ENCODE data around the gene ZNRF2. TPM values are rescaled to one million over a fixed set of nuclear protein-coding genes. Genes with fewer than 3 reads are reported as not detected.

ZNRF2 gene
- total and polyA plus RNA-seq, 2 of the 13 experiments (the other 11 are each of a cell fraction or from before 2014, with no cell fraction given): 3.5 to 7.7 TPM

GRCh38 chr7:30378275-30378674 is 93.9 kb downstream of the ZNRF2 start:
- Histone ChIP-seq H3K4me1 (ENCODE audit: insufficient read depth, low read length) (peaks cover 16% of the 10 kb centered on the region), H2AFZ (ENCODE audit: low read length) (no peak overlapping the region), H3K4me3 (replicated peaks in 1 of 3; ENCODE audit: insufficient read depth in 1 of 3, low read depth in 2 of 3, low read length in 3 of 3) (no peak overlapping the region), H3K27ac (ENCODE audit: extremely low read length, insufficient read depth, low read length) (no peak overlapping the region), H4K20me1 (ENCODE audit: insufficient read depth, low read length) (no peaks in the 10 kb centered on the region), H3K4me2 (ENCODE audit: low read depth, low read length) (no peak overlapping the region), H3K36me3 (replicated peaks in 1 of 2; ENCODE audit: control insufficient read depth in 1 of 2, insufficient read depth in 2 of 2, low read length in 2 of 2) (no peaks in the 10 kb centered on the region), H3K9ac (ENCODE audit: insufficient read depth, low read depth, low read length) (no peak overlapping the region), H3K79me2 (ENCODE audit: insufficient read depth, low read length) (no peaks in the 10 kb centered on the region), H3K9me3 (ENCODE audit: low read length) (no peaks in the 10 kb centered on the region; the same call in 1 of the 2 replicates), H3K27me3 (ENCODE audit: control insufficient read depth in 1 of 2, insufficient read depth in 2 of 2, low read length in 2 of 2) (no peaks in the 10 kb centered on the region)
- in situ Hi-C loops (cut with HindIII; ENCODE audit: extremely low pct_ligation_motif_present, low pct_unique_long_range_greater_than_20kb) (no loop called here), intact Hi-C loops (cut with micrococcal nuclease; ENCODE audit: unreplicated experiment) (no loop called here)
- CTCF ChIA-PET (ENCODE audit: low intra/inter-chr PET ratio, low total read pairs): no interaction called here
- ATAC-seq (no peak), DNase-seq (ENCODE audit: low spot score) (peak; percentile 2), FAIRE-seq (no peak)
- WGBS (ENCODE audit: low lambda C conversion rate): 33% methylated on average over 1 of the region's 1 CpG
- no TSS peak for BruUV-seq (replicated peaks)
- POLR2A ChIA-PET: no interaction called here
- TF ChIP-seq ZNF275 (CRISPR knock-in tag; IDR thresholded peaks at IDR 0.05; ENCODE audit: borderline replicate concordance): no peak
- TF ChIP-seq TFDP1 (CRISPR knock-in tag; IDR thresholded peaks at IDR 0.05; ENCODE audit: borderline replicate concordance): no peak
- no peak for TF ChIP-seq MEIS1 (CRISPR knock-in tag; IDR thresholded peaks at IDR 0.05; ENCODE audit: borderline replicate concordance)
- no peak for TF ChIP-seq NR1H2 (CRISPR knock-in tag; IDR thresholded peaks at IDR 0.05; ENCODE audit: borderline replicate concordance, low read depth)
- no peak for TF ChIP-seq DPF2 (CRISPR knock-in tag; IDR thresholded peaks at IDR 0.05; ENCODE audit: borderline replicate concordance, low read depth)
- no peak for TF ChIP-seq RARG (CRISPR knock-in tag; IDR thresholded peaks at IDR 0.05; ENCODE audit: low read depth)
- no peak for TF ChIP-seq ZNF605 (CRISPR knock-in tag; IDR thresholded peaks at IDR 0.05)
- TF ChIP-seq PHB2 (IDR thresholded peaks at IDR 0.05; ENCODE audit: partially characterized antibody): no peak
- TF ChIP-seq RCOR2 (CRISPR knock-in tag; IDR thresholded peaks at IDR 0.05): no peak
- no peak for TF ChIP-seq ZBTB20 (CRISPR knock-in tag; IDR thresholded peaks at IDR 0.05; ENCODE audit: borderline replicate concordance, low read depth)
- TF ChIP-seq HMGXB4 (CRISPR knock-in tag; IDR thresholded peaks at IDR 0.05; ENCODE audit: borderline replicate concordance in 1 of 2, low read depth in 1 of 2): no peak
- no peak for TF ChIP-seq ZFP36L2 (CRISPR knock-in tag; IDR thresholded peaks at IDR 0.05)
- no peak for TF ChIP-seq ZNF33B (CRISPR knock-in tag; IDR thresholded peaks at IDR 0.05)
- TF ChIP-seq REST (IDR thresholded peaks at IDR 0.05; ENCODE audit: borderline replicate concordance in 1 of 2, low read depth in 1 of 2, low read length in 2 of 2): no peak
- no peak for TF ChIP-seq CBX1 (IDR thresholded peaks at IDR 0.05; ENCODE audit: low read depth)
- TF ChIP-seq SP4 (CRISPR knock-in tag; IDR thresholded peaks at IDR 0.05): no peak

Measured in HepG2 (cell line).